HFF-Myc (cell line): Measurements from ENCODE around the gene EVC.
"Not testable (repeated sequence)": the region's sequence is repeated elsewhere in the genome, so short reads cannot be mapped to it uniquely, and the experiment has no call there.

Experiments used
- DNase-seq: peaks from one replicate; pipeline ENCODE4 v3.0.0-alpha.2; 2011; ENCODE audit warnings: low read depth; ENCODE audit errors: extremely low read depth
- H3K4me3 ChIP-seq: replicated peaks from 2 replicates; pipeline ENCODE4 v1.5.1; 2011; ENCODE audit warnings: low read depth, mild to moderate bottlenecking, control low read depth, low read length
- CTCF ChIP-seq: IDR thresholded peaks from 2 replicates; pipeline ENCODE4 v1.5.1; 2012; ENCODE audit warnings: mild to moderate bottlenecking, low read depth, low read length, control low read depth; ENCODE audit errors: missing control alignments

The EVC gene

GRCh38 chr4:5719350-5720055 is 8.5 kb downstream of the EVC start:
- no peak for DNase-seq
- no peak for TF ChIP-seq CTCF
- H3K4me3 ChIP-seq, result no peak overlapping the region

GRCh38 chr4:5720157-5720850 is 9.3 kb downstream of the EVC start:
- H3K4me3 ChIP-seq, result no peak overlapping the region
- no peak for TF ChIP-seq CTCF
- DNase-seq, result no peak

- H3K4me3 ChIP-seq, result no peak overlapping the region
- DNase-seq, result no peak
- no peak for TF ChIP-seq CTCF
Observed at GRCh38 chr4:5720980-5721379, 10.0 kb downstream of the EVC start.

GRCh38 chr4:5721923-5722322 is 10.9 kb downstream of the EVC start:
- no peak overlapping the region for H3K4me3 ChIP-seq
- no peak for TF ChIP-seq CTCF
- DNase-seq, result no peak

GRCh38 chr4:5722328-5722727 is 11.3 kb downstream of the EVC start:
- DNase-seq, result no peak
- TF ChIP-seq CTCF, result no peak
- H3K4me3 ChIP-seq, result no peak overlapping the region

- no peak for TF ChIP-seq CTCF
- no peak for DNase-seq
- no peak overlapping the region for H3K4me3 ChIP-seq
Observed at GRCh38 chr4:5724377-5724776, 13.4 kb downstream of the EVC start.

- H3K4me3 ChIP-seq, DNase-seq: not testable (repeated sequence)
Observed at GRCh38 chr4:5728412-5728811, 17.4 kb downstream of the EVC start.
